ENCODE measurements around the gene EPO.

EPO gene

DNA sequence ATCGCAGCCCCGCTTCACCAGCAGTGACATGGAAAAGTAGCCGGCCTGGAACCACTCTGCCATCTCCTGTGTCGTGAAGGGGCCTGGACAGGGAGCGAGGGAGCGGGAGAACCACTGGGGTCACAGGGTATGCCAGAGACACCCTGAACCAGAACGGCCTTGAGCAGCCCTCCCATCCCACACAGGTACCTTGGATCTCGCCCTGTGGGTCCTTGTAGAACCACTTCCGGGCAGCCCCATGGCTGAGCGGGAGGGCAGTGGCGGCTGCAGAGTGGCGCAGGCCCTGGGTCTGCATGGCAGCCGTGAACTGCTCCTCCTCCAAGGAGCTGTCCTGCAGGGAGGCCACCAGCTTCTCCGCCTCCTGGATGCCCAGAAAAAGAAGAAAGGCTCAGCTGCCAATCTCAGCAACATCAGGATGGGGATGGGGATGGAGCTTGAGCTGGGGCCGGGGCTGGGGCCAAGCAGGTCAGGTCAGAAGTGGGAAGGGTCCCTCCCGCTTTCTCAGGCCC lies 35.7 kb upstream of the EPO start:
- TF ChIP-seq MYC (IDR thresholded peaks at IDR 0.05; ENCODE audit: low read depth, low read length) (no peak), POLR2A (IDR thresholded peaks at IDR 0.05; ENCODE audit: extremely low read depth, insufficient read length) (no peak)
- TF ChIP-seq, protein P1, sequence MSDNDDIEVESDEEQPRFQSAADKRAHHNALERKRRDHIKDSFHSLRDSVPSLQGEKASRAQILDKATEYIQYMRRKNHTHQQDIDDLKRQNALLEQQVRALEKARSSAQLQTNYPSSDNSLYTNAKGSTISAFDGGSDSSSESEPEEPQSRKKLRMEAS (IDR thresholded peaks at IDR 0.05; ENCODE audit: low read depth, low read length): no peak
- TF ChIP-seq, protein P2, sequence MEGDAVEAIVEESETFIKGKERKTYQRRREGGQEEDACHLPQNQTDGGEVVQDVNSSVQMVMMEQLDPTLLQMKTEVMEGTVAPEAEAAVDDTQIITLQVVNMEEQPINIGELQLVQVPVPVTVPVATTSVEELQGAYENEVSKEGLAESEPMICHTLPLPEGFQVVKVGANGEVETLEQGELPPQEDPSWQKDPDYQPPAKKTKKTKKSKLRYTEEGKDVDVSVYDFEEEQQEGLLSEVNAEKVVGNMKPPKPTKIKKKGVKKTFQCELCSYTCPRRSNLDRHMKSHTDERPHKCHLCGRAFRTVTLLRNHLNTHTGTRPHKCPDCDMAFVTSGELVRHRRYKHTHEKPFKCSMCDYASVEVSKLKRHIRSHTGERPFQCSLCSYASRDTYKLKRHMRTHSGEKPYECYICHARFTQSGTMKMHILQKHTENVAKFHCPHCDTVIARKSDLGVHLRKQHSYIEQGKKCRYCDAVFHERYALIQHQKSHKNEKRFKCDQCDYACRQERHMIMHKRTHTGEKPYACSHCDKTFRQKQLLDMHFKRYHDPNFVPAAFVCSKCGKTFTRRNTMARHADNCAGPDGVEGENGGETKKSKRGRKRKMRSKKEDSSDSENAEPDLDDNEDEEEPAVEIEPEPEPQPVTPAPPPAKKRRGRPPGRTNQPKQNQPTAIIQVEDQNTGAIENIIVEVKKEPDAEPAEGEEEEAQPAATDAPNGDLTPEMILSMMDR (IDR thresholded peaks at IDR 0.05; ENCODE audit: low read depth, low read length): no peak
- DNase-seq (ENCODE audit: low read depth): no peak
- no peak overlapping the region for H3K4me3 ChIP-seq (ENCODE audit: low read depth, low read length)

DNA sequence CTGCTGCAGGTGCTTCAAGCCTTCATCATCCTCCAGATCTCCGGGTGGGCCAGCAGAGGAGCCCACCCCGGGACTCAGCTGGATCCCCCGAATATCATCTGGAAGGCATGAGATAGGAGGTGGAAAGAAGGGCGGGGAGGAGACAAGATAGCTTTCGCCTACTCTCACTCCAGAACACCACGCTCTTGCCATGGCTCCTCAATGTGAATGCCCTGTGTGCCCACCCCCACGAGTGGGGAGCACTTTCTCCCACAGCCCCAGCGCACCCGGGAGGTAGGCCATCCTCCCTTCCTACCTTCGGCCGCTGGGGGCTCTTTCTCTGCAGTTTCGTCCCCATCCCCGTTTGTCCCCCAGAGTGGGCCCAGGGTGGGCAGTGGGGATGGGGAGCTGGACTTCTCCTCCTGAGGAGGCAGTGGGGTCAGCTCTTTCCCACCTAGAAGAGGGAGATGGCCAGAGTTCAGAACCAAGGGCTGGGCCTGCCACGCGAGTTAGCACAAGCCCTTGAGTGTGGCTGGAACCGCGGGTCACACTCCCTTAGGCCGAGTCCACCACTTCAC lies 35.1 kb upstream of the EPO start:
- no peak for DNase-seq (ENCODE audit: low read depth)
- no peak overlapping the region for H3K4me3 ChIP-seq (ENCODE audit: low read depth, low read length)

DNA sequence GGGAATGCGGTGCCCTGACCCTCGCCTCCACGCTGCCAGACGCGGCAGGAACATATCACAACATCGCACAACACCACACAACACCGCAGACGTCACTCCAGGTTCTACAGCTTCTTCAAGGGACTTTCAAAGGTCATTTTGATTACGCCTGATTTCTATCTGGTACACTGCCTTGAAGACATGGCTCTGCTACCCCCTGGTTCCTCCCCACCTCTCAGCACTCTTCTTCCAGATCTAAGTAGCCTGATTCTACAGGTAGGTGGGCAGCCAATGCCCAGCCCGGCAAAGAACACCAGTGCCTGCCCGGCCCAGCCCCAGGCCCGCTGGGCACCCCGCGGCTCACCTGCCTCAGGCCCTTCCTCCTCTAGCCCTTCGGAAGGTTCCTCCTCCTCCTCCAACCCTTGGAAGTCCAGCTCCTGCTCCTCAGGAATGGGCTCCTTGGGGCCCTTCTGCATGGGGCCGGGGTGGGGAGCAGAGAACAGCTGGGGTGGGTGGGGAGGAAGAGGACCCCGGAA lies 34.6 kb upstream of the EPO start:
- no peak overlapping the region for H3K4me3 ChIP-seq (ENCODE audit: low read depth, low read length)
- TF ChIP-seq MYC (IDR thresholded peaks at IDR 0.05; ENCODE audit: low read depth, low read length) (no peak), POLR2A (IDR thresholded peaks at IDR 0.05; ENCODE audit: extremely low read depth, insufficient read length) (no peak)
- TF ChIP-seq, protein P1 (IDR thresholded peaks at IDR 0.05; ENCODE audit: low read depth, low read length): no peak
- TF ChIP-seq, protein P2 (IDR thresholded peaks at IDR 0.05; ENCODE audit: low read depth, low read length): no peak
- no peak for DNase-seq (ENCODE audit: low read depth)

More for the DNA sequence above, 35.1 kb upstream of the EPO start:
- TF ChIP-seq, protein P2 (IDR thresholded peaks at IDR 0.05; ENCODE audit: low read depth, low read length): no peak
- TF ChIP-seq, protein P1 (IDR thresholded peaks at IDR 0.05; ENCODE audit: low read depth, low read length): no peak
- TF ChIP-seq MYC (IDR thresholded peaks at IDR 0.05; ENCODE audit: low read depth, low read length): no peak
- TF ChIP-seq POLR2A (IDR thresholded peaks at IDR 0.05; ENCODE audit: extremely low read depth, insufficient read length): no peak

DNA sequence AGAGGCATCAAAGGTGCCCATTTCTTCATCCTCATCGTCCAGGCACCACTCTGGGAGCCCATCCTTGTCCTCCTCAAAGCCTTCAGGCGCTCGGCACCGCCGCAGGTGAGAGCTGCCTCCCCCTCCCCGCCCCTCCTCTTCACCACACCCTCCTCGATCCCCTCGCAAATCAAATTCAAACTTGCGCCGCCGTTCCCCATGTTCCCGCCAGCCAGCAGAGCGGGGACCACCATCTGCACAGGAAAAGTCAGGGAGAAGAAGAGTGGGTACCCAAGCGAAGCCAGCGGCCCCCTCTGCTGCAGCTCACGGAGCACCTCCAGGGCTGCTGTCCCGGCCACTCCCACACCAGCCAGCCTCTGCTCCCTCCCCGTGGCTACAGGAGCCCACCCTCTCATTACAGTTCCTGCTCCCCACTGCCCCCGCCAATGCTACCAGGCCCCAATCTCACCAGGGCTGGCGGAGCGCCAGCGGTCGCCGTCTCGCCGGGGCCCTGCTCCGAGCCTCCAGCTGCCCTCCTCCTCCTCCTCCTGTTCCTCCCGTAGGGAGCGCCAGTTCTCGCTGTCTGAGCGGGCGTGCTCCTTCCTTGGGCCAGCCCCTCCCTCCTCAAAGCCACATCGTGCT lies 34.0 kb upstream of the EPO start:
- no peak overlapping the region for H3K4me3 ChIP-seq (ENCODE audit: low read depth, low read length)
- DNase-seq (ENCODE audit: low read depth): no peak
- no peak for TF ChIP-seq MYC (IDR thresholded peaks at IDR 0.05; ENCODE audit: low read depth, low read length)
- TF ChIP-seq, protein P1 (IDR thresholded peaks at IDR 0.05; ENCODE audit: low read depth, low read length): no peak
- TF ChIP-seq, protein P2 (IDR thresholded peaks at IDR 0.05; ENCODE audit: low read depth, low read length): no peak
- TF ChIP-seq POLR2A (IDR thresholded peaks at IDR 0.05; ENCODE audit: extremely low read depth, insufficient read length): no peak

DNA sequence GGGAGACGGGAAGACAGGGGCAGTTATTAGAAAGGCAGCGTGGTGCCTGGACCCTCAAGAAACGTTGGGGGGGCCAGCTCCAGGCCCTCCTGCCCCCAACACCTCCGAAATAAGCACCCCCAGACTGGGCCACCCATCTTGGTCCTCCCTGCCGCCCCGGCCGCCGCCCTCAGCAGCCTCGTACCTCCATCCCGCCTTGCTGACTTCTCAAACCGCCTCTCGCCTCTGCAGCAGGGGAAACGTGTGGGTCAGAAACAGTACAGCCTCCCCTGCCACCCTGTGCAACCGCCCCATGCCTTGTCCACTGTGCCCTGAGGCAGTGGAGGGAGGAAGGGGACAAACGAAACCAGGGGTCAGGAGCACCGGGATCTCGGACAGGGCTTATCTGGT lies 33.5 kb upstream of the EPO start:
- H3K4me3 ChIP-seq (ENCODE audit: low read depth, low read length): no peak overlapping the region
- TF ChIP-seq MYC (IDR thresholded peaks at IDR 0.05; ENCODE audit: low read depth, low read length) (no peak), POLR2A (IDR thresholded peaks at IDR 0.05; ENCODE audit: extremely low read depth, insufficient read length) (no peak)
- TF ChIP-seq, protein P1 (IDR thresholded peaks at IDR 0.05; ENCODE audit: low read depth, low read length): no peak
- TF ChIP-seq, protein P2 (IDR thresholded peaks at IDR 0.05; ENCODE audit: low read depth, low read length): no peak

More for the DNA sequence above, 33.5 kb upstream of the EPO start:
- no peak for DNase-seq (ENCODE audit: low read depth)

Measured in NB4 (cell line).